ENCODE data around the gene DRAP1.
"Not testable (repeated sequence)": the region's sequence is repeated elsewhere in the genome, so short reads cannot be mapped to it uniquely, and the experiment has no call there.

GRCh38 chr11:65950711-65951110, 31.5 kb downstream of the DRAP1 start:
- not testable (repeated sequence) for TF ChIP-seq CTCF (conservative IDR thresholded peaks at IDR 0.05; ENCODE audit: low read depth, low read length); EZH2 (IDR thresholded peaks at IDR 0.05; ENCODE audit: borderline replicate concordance, low read depth, low read length, poor library complexity, severe bottlenecking)
